Stimulated activated naive CD8-positive, alpha-beta T cell treated with anti-CD3 and anti-CD28 coated beads, Interleukin-15, amount 100 ng/mL, for 72 hours (primary cell): ENCODE measurements around the gene TANK.

Experiments
- ATAC-seq: fragments of 150-1000 bp; cut with Tn5 transposase; 2 replicates; pipeline ENCODE4 v1.10.0; 2021; ENCODE audit warnings: mild to moderate bottlenecking, moderate library complexity
- DNase-seq, 2 donors: peaks; one replicate each; pipeline ENCODE4 v3.0.0; 2021 to 2022
- H3K27ac Mint-ChIP-seq, 2 donors: one replicate each; pipeline ENCODE4 v1.8.0; 2022; ENCODE audit warnings: mild to moderate bottlenecking in 2 of 2, mixed read lengths in 2 of 2, moderate library complexity in 2 of 2
- H3K27me3 Mint-ChIP-seq: one replicate; pipeline ENCODE4 v1.8.0; 2022; ENCODE audit warnings: mixed read lengths
- H3K4me1 Mint-ChIP-seq: one replicate; pipeline ENCODE4 v1.8.0; 2022; ENCODE audit warnings: mild to moderate bottlenecking, mixed read lengths
- H3K4me3 Mint-ChIP-seq, 2 donors: one replicate each; pipeline ENCODE4 v1.8.0; 2022; ENCODE audit warnings: mild to moderate bottlenecking in 2 of 2, mixed read lengths in 2 of 2, moderate library complexity in 1 of 2
- H3K9me3 Mint-ChIP-seq, 2 donors: one replicate each; pipeline ENCODE4 v1.8.0; 2022; ENCODE audit warnings: mixed read lengths in 2 of 2

TANK gene

GRCh38 chr2:161160226-161161073, at the start of gene TANK:
Gene TANK, plus strand, starts transcription at chr2:161160428. Its CDS starts 19,235 bp downstream, at chr2:161179663.
- DNase-seq (peak; percentile 92 to 96), ATAC-seq (peak; percentile 95)
- H3K4me1 Mint-ChIP-seq = peaks cover 49% of the 10 kb centered on the region
- H3K27ac Mint-ChIP-seq = peak within 1 kb of the TSS; percentile 97 to 99
- H3K4me3 Mint-ChIP-seq = peak within 1 kb of the TSS; percentile 88 to 98
- H3K9me3 Mint-ChIP-seq = no peaks in the 10 kb centered on the region
- H3K27me3 Mint-ChIP-seq = no peaks in the 10 kb centered on the region

GRCh38 chr2:161111531-161111930, 48.7 kb upstream of the TANK start:
- Mint-ChIP-seq H3K27ac (no peak overlapping the region), H3K27me3 (peaks cover 20% of the 10 kb centered on the region), H3K4me3 (no peak overlapping the region), H3K9me3 (no peaks in the 10 kb centered on the region), H3K4me1 (no peaks in the 10 kb centered on the region)
- no peak for ATAC-seq
- no peak for DNase-seq

GRCh38 chr2:161112908-161113307, 47.3 kb upstream of the TANK start:
- Mint-ChIP-seq H3K9me3 (no peaks in the 10 kb centered on the region), H3K4me3 (no peak overlapping the region), H3K27ac (no peak overlapping the region), H3K4me1 (no peaks in the 10 kb centered on the region), H3K27me3 (peaks cover 24% of the 10 kb centered on the region)
- no peak for DNase-seq
- ATAC-seq = no peak

- no peaks in the 10 kb centered on the region for H3K4me1 Mint-ChIP-seq
- peaks cover 24% of the 10 kb centered on the region for H3K27me3 Mint-ChIP-seq
- ATAC-seq (peak; percentile 66), DNase-seq (no peak)
- no peak overlapping the region for H3K27ac Mint-ChIP-seq
- H3K9me3 Mint-ChIP-seq = no peaks in the 10 kb centered on the region
- no peak overlapping the region for H3K4me3 Mint-ChIP-seq
These were observed 46.3 kb upstream of the TANK start for GRCh38 chr2:161113693-161114575.

- H3K27me3 Mint-ChIP-seq = peaks cover 31% of the 10 kb centered on the region
- DNase-seq = no peak
- no peaks in the 10 kb centered on the region for H3K9me3 Mint-ChIP-seq
- no peak for ATAC-seq
- H3K27ac Mint-ChIP-seq = no peak overlapping the region
- H3K4me1 Mint-ChIP-seq = no peaks in the 10 kb centered on the region
- H3K4me3 Mint-ChIP-seq = no peak overlapping the region
These were observed 45.0 kb upstream of the TANK start for GRCh38 chr2:161115205-161115604.

- H3K27ac Mint-ChIP-seq = no peak overlapping the region
- H3K27me3 Mint-ChIP-seq = peaks cover 31% of the 10 kb centered on the region
- H3K9me3 Mint-ChIP-seq = no peaks in the 10 kb centered on the region
- no peak for ATAC-seq
- DNase-seq = no peak
- H3K4me3 Mint-ChIP-seq = no peak overlapping the region
- H3K4me1 Mint-ChIP-seq = no peaks in the 10 kb centered on the region
These were observed 44.4 kb upstream of the TANK start for GRCh38 chr2:161115605-161116380.

GRCh38 chr2:161116509-161116908, 43.7 kb upstream of the TANK start:
- Mint-ChIP-seq H3K27ac (no peak overlapping the region), H3K9me3 (no peaks in the 10 kb centered on the region), H3K27me3 (peaks cover 32% of the 10 kb centered on the region), H3K4me1 (no peaks in the 10 kb centered on the region), H3K4me3 (no peak overlapping the region)
- no peak for ATAC-seq
- DNase-seq = no peak

GRCh38 chr2:161117506-161117905, 42.7 kb upstream of the TANK start:
- peaks cover under 1% of the 10 kb centered on the region for H3K4me1 Mint-ChIP-seq
- ATAC-seq = no peak

GRCh38 chr2:161118722-161119121, 41.5 kb upstream of the TANK start:
- ATAC-seq (no peak), DNase-seq (no peak)
- Mint-ChIP-seq H3K4me1 (peaks cover 13% of the 10 kb centered on the region), H3K4me3 (no peak overlapping the region), H3K9me3 (no peaks in the 10 kb centered on the region), H3K27ac (no peak overlapping the region), H3K27me3 (peaks cover 34% of the 10 kb centered on the region)

More at GRCh38 chr2:161117506-161117905, 42.7 kb upstream of the TANK start:
- peaks cover 37% of the 10 kb centered on the region for H3K27me3 Mint-ChIP-seq
- no peak for DNase-seq
- no peak overlapping the region for H3K4me3 Mint-ChIP-seq
- no peak overlapping the region for H3K27ac Mint-ChIP-seq
- no peaks in the 10 kb centered on the region for H3K9me3 Mint-ChIP-seq

- no peak overlapping the region for H3K27ac Mint-ChIP-seq
- H3K9me3 Mint-ChIP-seq = no peaks in the 10 kb centered on the region
- H3K4me3 Mint-ChIP-seq = no peak overlapping the region
- DNase-seq = no peak
- H3K4me1 Mint-ChIP-seq = peaks cover 15% of the 10 kb centered on the region
- ATAC-seq = no peak
- peaks cover 29% of the 10 kb centered on the region for H3K27me3 Mint-ChIP-seq
These were observed 40.7 kb upstream of the TANK start for GRCh38 chr2:161119483-161119882.

- H3K27me3 Mint-ChIP-seq = peaks cover 23% of the 10 kb centered on the region
- ATAC-seq (no peak), DNase-seq (no peak)
- H3K4me3 Mint-ChIP-seq = no peak overlapping the region
- H3K4me1 Mint-ChIP-seq = peaks cover 15% of the 10 kb centered on the region
- no peaks in the 10 kb centered on the region for H3K9me3 Mint-ChIP-seq
- peak overlapping the region in 1 of 2 donors; percentile 24 for H3K27ac Mint-ChIP-seq
These were observed 39.5 kb upstream of the TANK start for GRCh38 chr2:161120775-161121174.

GRCh38 chr2:161121622-161122021, 38.6 kb upstream of the TANK start:
- H3K27me3 Mint-ChIP-seq = peaks cover 16% of the 10 kb centered on the region
- no peaks in the 10 kb centered on the region for H3K9me3 Mint-ChIP-seq
- H3K4me3 Mint-ChIP-seq = no peak overlapping the region
- DNase-seq = no peak
- H3K27ac Mint-ChIP-seq = no peak overlapping the region
- no peak for ATAC-seq
- H3K4me1 Mint-ChIP-seq = peaks cover 15% of the 10 kb centered on the region

GRCh38 chr2:161122772-161123530, 37.3 kb upstream of the TANK start:
- DNase-seq (peak in 1 of 2 donors; percentile 37), ATAC-seq (peak; percentile 90)
- peaks cover 15% of the 10 kb centered on the region for H3K4me1 Mint-ChIP-seq
- no peak overlapping the region for H3K4me3 Mint-ChIP-seq
- no peaks in the 10 kb centered on the region for H3K9me3 Mint-ChIP-seq
- H3K27ac Mint-ChIP-seq = peak overlapping the region in 1 of 2 donors; percentile 37
- peaks cover 13% of the 10 kb centered on the region for H3K27me3 Mint-ChIP-seq

- Mint-ChIP-seq H3K4me3 (no peak overlapping the region), H3K27ac (peak overlapping the region in 1 of 2 donors; percentile 37), H3K4me1 (peaks cover 17% of the 10 kb centered on the region), H3K27me3 (peaks cover 16% of the 10 kb centered on the region), H3K9me3 (no peaks in the 10 kb centered on the region)
- no peak for DNase-seq
- peak; percentile 36 for ATAC-seq
These were observed 36.6 kb upstream of the TANK start for GRCh38 chr2:161123531-161124030.
